HG03571 (cell line): Measurements from ENCODE around the gene DES.

Experiments
- ATAC-seq: cut with Tn5 transposase; IDR thresholded peaks from one replicate; pipeline ENCODE4 v1.9.1; 2021; ENCODE audit not compliant: unreplicated experiment

Gene DES

DNA sequence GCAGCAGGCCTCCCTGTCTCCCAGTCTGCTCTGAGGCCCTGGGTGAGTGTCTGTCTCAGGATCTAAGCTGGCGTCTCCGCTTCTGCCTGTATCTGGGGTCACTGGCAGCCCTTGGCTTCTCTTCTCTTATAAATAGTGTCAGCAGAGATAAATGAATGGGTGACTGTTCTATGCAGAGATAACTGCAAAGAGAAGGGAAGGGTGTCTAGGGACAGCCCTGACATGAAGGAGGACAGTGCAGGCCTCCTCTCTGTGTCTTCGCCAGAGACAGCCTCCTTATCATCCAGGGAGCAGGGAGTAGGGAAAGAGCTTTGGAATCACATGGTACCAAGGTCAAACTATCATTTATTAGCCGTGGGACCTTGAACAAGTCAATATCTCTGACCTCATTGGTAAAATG is 52.3 kb downstream of the DES start:
- ATAC-seq, result no peak

DNA sequence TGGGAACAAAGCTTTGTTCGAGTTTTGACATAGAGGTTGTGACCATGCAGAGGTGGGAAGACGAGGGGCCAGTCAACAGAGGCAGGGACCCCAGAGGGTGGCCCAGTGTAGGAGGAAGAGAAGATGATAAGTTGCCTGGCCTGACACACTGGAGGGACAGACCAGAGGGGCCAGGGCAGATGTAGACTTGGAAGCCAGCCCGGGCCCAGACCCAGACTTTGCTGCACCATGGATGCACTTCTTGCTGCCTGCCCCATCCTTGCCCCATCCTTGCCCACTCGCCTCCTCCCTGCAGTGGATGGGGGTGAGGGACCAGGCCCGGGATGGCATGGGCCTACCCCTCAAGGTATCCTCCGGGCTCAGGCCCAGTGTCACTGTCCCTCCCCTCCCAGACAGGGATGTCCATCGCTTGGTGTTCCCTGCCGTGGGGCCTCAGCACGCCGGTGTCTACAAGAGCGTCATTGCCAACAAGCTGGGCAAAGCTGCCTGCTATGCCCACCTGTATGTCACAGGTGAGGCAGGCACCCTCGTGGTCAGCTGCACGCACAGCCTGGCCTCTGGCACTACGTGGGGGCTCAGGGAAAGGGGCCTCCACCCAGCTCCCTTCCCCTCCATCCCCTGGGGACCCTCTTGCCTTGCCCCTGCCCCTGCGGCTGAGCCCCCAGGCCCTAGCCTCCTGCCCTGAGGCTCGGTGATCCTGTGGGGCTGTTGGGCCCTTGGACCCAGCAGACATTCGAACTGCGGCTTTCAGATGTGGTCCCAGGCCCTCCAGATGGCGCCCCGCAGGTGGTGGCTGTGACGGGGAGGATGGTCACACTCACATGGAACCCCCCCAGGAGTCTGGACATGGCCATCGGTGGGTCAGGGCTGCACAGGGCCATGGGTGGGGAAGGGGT is 53.5 kb downstream of the DES start:
- no peak for ATAC-seq

DNA sequence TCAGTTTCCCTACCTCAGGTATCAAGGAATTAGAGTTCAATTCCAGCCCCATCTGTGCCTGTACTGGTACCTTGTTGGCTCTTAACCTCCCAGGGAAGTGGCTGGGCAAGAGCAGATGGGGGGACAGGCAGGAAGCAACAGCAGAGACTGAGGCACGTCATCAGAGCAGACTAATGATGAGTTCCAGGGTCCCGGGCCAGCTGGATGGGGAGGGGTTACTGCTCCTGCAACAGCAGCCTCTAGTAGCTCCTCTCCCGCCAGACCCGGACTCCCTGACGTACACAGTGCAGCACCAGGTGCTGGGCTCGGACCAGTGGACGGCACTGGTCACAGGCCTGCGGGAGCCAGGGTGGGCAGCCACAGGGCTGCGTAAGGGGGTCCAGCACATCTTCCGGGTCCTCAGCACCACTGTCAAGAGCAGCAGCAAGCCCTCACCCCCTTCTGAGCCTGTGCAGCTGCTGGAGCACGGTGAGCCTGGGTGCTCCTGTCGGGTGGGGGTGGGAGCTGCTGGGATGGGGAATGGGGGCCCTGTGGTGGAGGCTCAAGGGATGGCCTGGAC is 54.5 kb downstream of the DES start:
- ATAC-seq, result no peak

DNA sequence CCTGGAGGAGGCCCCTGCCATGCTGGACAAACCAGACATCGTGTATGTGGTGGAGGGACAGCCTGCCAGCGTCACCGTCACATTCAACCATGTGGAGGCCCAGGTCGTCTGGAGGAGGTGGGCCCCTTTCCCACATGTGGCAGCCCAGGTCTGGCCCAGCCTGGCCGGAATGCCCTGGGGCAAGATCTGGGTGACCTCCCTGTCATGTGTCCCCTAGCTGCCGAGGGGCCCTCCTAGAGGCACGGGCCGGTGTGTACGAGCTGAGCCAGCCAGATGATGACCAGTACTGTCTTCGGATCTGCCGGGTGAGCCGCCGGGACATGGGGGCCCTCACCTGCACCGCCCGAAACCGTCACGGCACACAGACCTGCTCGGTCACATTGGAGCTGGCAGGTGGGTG is 55.3 kb downstream of the DES start:
- ATAC-seq, result no peak

DNA sequence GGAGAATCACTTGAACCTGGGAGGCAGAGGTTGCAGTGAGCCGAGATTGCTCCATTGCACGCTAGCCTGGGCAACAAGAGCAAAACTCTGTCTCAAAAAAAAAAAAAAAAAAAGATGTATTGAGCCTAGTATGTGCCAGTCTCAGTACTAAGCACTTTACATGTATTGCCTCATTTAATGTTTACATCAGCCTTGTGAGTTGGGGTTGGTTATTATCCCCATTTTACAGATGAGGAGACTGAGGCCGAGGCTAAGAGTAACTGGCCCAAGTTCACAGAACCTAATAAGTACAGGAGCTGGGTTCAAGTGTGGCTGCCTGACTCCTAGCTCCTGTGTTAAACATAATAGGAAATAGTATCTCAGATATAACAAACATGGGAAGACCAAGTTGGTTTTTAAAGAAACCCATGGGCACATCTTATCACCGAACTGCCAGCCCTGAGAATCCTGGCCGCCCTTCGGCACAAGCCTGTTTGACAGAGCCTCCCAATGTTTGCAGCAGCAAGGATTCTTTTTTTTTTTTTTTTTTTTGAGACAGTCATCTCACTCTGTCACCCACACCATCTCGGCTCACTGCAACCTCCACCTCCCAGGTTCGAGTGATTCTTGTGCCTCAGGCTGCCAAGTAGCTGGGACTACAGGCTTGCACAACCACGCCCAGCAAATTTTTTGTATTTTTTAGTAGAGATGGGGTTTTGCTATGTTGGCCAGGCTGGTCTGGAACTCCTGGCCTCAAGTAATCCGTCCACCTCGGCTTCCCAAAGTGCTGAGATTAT is 56.3 kb downstream of the DES start:
- no peak for ATAC-seq

DNA sequence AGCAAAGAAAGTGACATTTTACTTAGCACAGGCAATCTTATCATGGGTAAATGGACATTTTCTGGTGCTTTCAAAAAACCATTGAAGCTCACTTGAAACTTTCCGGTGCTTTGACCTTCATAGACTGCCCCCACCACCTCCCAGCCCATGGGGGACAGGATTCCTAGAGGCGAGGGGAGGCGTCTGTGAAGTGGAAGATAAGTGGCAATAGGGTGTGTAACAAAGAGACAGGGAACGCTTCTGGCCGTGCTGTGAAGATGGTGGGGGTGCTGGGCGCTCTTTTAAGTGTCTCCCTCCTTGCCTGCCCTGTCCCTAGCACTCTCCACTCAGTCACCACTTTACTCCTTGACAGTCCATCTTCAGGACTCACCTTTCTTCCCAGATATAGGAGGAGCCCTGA is 57.1 kb downstream of the DES start:
- no peak for ATAC-seq

DNA sequence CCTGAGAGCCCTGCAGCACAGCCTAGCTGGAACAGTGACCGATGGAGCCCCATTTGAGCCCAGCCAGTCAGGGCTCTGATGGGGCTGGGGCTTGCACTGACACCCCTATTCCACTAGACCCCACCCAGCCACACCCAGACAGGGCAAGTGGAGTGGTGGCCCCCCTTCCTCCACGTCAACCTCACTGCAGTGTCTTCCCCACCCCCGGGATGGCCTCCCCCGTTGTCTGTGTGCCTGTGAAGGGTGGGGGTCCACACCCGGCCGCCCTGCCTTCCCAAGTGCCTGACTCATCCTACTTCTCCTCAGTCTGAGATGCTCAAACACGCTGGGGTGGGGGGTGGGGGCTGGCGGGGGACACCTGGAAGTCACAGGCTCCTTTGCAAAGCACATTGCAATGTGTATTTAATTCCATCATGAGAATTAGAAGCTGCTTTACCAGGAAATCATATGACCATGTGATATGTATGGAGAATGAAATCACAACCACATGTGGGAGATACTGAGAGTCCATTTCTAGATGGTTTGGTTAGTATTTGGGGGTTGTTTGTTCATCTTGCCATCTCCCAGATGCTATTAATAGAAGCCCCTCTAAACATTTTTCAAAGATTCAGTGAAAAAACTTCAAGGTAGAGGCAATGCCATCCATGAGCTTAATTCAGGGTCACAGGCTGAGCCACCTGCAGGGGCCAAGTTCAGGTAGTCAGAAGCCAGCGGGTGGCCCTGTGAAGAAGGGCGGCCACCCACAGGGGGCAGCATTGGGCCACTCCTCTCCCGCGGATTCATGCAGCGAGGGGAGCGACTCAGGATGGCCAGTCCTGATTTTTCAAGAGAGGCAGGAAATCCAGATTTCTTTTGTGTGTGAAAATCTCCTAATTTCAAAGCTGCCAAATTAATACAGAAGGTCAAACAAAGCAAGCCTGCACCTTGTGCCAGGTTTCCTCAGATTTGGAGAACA is 57.8 kb downstream of the DES start:
- ATAC-seq, result no peak
